ENCODE measurements around the gene TBC1D3D. TPM values are rescaled to one million over a fixed set of nuclear protein-coding genes. Genes with fewer than 3 reads are reported as not detected.
"Not testable (repeated sequence)": the region's sequence is repeated elsewhere in the genome, so short reads cannot be mapped to it uniquely, and the experiment has no call there.

TBC1D3D gene
- total RNA-seq = not detected in 2 replicates

DNA sequence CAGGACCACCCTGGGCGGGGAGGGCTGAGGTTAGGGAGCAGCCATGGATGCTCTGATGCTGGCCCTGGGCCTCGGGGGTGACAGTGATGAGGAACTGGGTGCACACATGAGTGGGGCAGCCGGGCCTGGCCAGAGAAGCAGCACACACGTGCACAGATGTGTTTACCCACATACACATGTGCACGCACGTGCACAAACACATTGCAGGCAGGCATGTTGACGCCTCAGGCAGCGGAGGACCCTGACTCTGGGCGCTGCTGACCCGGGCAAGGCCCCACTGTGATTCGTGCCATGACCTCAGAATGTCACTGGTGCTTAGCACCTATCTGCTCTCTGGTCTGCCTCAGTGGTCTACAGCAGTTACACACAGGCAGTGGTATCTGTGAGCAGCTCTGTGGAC, at the start of gene TBC1D3D:
Gene TBC1D3D, plus strand, starts transcription at position 301 of the 400 bp plus-strand sequence. CDS start 1,585 bp downstream, outside the sequence.
- not testable (repeated sequence) for H3K9me3 ChIP-seq (ENCODE audit: low read depth, low read length); H3K4me3 ChIP-seq (ENCODE audit: insufficient read depth, low read length)

DNA sequence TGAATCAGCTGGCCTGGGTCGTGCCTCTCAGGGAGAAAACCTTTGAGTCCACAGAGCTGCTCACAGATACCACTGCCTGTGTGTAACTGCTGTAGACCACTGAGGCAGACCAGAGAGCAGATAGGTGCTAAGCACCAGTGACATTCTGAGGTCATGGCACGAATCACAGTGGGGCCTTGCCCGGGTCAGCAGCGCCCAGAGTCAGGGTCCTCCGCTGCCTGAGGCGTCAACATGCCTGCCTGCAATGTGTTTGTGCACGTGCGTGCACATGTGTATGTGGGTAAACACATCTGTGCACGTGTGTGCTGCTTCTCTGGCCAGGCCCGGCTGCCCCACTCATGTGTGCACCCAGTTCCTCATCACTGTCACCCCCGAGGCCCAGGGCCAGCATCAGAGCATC, 14.8 kb upstream of the TBC1D3D start, which contains the start of gene TBC1D3L:
Gene TBC1D3L, minus strand, starts transcription at position 101 of the 400 bp plus-strand sequence. CDS start 1,540 bp downstream, outside the sequence.
- H2AFZ ChIP-seq (ENCODE audit: low read length); H3K27ac ChIP-seq (ENCODE audit: low read depth, low read length); H3K4me2 ChIP-seq (ENCODE audit: insufficient read depth, low read length); DNase-seq (ENCODE audit: insufficient read length, low spot score, missing footprints); H3K9me3 ChIP-seq (ENCODE audit: low read depth, low read length); H3K36me3 ChIP-seq (ENCODE audit: insufficient read depth, low read length); H3K4me1 ChIP-seq (ENCODE audit: insufficient read depth, low read length); H3K4me3 ChIP-seq (ENCODE audit: insufficient read depth, low read length); H4K20me1 ChIP-seq (ENCODE audit: insufficient read depth, low read length); H3K79me2 ChIP-seq (ENCODE audit: insufficient read depth, low read length); H3K27me3 ChIP-seq (ENCODE audit: insufficient read depth, low read length): not testable (repeated sequence)

More for the DNA sequence above, at the start of gene TBC1D3D:
- not testable (repeated sequence) for DNase-seq (ENCODE audit: insufficient read length, low spot score, missing footprints); H3K4me2 ChIP-seq (ENCODE audit: insufficient read depth, low read length); H3K4me1 ChIP-seq (ENCODE audit: insufficient read depth, low read length); H3K79me2 ChIP-seq (ENCODE audit: insufficient read depth, low read length); H3K27ac ChIP-seq (ENCODE audit: low read depth, low read length); H3K27me3 ChIP-seq (ENCODE audit: insufficient read depth, low read length); H4K20me1 ChIP-seq (ENCODE audit: insufficient read depth, low read length); H3K36me3 ChIP-seq (ENCODE audit: insufficient read depth, low read length); H2AFZ ChIP-seq (ENCODE audit: low read length)

Other genes with a start within 250 kb of the TBC1D3D start
- gene TBC1D3K, start 79.6 kb upstream of the TBC1D3D start, total RNA-seq = not detected in 2 replicates
- 4.0 TPM in 1 of 2 replicates, not detected in the other for gene TBC1D3L, start 14.9 kb upstream of the TBC1D3D start, total RNA-seq
- gene TBC1D3C, start 64.7 kb downstream of the TBC1D3D start, total RNA-seq = not detected in 2 replicates
- gene TBC1D3E, start 124.0 kb downstream of the TBC1D3D start, total RNA-seq = not detected in 2 replicates
- not detected in 2 replicates for gene TBC1D3, start 188.6 kb downstream of the TBC1D3D start, total RNA-seq

Data from osteoblast (primary cell).